ENCODE results near the gene PRR33.

PRR33 gene

GRCh38 chr11:1862588-1863351 lies 28.9 kb downstream of the PRR33 start:
- no peak for DNase-seq (ENCODE audit: low read depth in 3 of 3)

GRCh38 chr11:1861435-1862411 lies 30.0 kb downstream of the PRR33 start:
- no peak for DNase-seq (ENCODE audit: low read depth in 3 of 3)

DNA sequence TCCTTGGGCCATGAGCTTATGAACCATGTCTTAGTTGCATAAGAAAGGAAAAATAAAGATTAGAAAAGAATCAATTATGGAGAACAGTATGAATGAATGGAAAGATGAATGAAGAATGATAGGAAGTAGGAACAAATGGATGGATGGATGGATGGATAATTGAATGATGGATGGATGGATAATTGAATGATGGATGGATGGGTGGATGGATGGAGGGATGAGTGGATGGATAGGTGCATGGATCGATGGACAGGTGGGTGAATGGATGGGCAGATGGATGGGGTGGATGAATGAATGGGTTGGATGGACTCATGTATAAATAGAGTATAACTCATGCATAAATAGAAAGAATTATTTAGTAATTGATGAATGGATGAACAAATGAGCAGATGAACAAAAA lies 31.6 kb downstream of the PRR33 start:
- DNase-seq (ENCODE audit: low read depth in 3 of 3): no peak

GRCh38 chr11:1859004-1859403 lies 32.7 kb downstream of the PRR33 start:
- DNase-seq (ENCODE audit: low read depth in 3 of 3): no peak

DNA sequence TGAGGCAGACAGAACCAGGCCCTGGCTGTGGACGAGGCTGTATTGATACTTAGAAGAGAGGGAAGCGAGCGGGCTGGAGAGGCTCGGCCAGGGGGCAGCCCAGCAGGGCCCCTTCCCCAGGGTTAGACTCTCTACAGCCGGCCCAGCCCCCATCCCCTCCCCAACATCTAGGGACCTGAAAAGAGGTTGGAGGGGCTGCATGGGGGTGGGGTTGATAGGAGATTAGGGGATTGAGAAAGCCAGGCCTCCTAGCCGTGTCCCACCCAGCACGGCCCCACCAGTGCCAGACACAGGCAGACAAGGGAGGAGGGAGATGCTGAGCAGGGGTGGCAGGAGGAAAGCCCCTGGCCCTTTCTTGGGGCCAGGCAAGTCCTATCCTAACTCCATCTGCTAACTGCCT lies 33.1 kb downstream of the PRR33 start:
- no peak for DNase-seq (ENCODE audit: low read depth in 3 of 3)

DNA sequence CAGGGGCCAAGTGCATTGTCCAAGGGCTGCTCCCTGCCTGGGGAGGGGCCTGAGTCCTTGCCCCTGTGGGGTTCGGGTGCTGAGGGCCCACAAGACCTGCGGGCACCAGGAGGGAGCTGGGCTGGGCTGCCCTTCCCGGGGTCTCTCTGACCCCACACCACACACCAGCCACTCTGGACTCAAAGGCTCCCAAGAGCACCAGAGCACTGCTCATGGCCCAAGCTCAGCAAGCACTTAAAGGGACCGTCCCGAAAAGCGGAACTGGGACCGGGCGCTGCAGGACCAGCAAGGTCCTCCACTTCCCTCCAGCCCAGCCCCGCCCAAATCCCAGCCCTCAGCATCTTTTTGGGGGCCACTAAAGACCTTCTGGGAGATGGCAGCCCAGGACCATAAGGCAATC lies 33.5 kb downstream of the PRR33 start:
- no peak for DNase-seq (ENCODE audit: low read depth in 3 of 3)

GRCh38 chr11:1857064-1857463 lies 34.6 kb downstream of the PRR33 start:
- DNase-seq (ENCODE audit: low read depth in 3 of 3): no peak

- no peak for DNase-seq (ENCODE audit: low read depth in 3 of 3)
Measured at GRCh38 chr11:1856306-1857005, 35.2 kb downstream of the PRR33 start.

DNA sequence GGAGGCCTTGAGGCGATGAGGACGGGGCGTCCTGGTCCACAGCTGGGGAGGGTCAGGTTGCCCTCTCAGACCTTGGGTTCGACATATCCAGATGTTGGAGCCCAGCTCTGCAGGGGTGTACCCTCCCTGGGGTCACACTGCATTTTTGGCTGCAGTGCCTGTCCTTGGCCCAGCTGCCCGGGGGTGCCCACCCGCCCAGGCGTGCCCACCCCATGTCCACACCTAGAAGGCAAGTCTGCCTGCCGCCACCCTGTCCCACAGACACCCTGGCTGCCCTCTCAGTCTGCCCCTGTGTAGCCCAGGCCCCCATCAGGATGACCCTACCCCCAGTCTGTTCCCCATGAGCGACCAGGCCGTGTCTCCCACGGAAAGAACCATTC lies 35.8 kb downstream of the PRR33 start:
- no peak for DNase-seq (ENCODE audit: low read depth in 3 of 3)

- no peak for DNase-seq (ENCODE audit: low read depth in 3 of 3)
Measured at GRCh38 chr11:1854949-1855885, 36.5 kb downstream of the PRR33 start.

GRCh38 chr11:1854132-1854948 lies 37.4 kb downstream of the PRR33 start:
- no peak for DNase-seq (ENCODE audit: low read depth in 3 of 3)

GRCh38 chr11:1853376-1854131 lies 38.1 kb downstream of the PRR33 start:
- DNase-seq (ENCODE audit: low read depth in 3 of 3): no peak

DNA sequence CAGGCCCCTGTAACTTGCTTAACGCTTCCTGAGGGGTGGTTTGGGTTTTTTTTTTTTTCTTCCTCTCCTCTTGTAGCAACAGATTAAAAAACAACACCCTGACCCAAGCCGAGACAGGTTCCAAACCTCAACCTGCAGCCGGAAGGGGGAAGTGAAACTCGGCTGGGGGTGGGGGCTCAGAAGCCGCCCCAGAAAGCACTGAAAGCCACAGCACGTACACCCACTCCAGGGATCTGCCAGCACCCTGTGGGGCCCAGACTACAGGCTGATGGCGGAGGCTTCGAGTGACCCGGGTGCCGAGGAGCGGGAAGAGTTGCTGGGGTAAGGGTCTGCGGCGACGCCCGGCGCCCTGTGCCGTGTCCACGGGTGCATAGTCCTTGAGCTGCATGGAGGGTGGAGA lies 38.8 kb downstream of the PRR33 start, which contains the start of gene LSP1:
Gene LSP1, plus strand, starts transcription at position 208 of the 400 bp plus-strand sequence. Its CDS starts 61 bp downstream, at position 269.
- DNase-seq (ENCODE audit: low read depth in 3 of 3): peak; percentile 51 to 64 (median 53)

DNA sequence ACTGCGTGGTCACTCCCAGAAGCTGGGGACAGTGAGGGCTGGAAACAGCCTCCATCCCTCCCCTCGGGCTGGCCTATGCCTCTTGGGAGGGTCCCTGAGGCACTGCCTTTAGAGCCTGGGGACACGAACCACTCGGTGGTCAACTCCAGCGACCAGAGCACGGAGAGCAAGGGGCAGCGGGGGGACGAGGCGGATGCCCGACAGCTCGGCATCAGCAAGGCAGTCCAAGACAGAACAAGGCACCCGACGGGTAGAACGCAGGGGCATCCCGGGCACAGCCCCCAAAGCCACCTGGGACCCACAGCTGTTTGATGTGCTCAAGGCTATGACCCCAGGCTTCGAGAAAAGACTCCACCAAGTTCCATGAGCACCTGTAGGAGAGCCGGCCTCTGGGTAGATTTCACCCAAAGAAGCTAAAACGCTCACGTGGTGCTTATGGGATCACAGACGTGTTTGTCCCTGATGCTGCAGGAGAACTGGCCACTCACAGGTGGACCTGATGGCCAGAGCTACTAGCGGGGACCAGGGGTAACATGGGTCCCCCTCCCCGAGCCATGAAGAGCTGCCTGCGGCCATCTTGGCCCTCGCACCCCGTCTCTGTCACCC lies 39.3 kb downstream of the PRR33 start:
- no peak for DNase-seq (ENCODE audit: low read depth in 3 of 3)

GRCh38 chr11:1851468-1852180 lies 40.1 kb downstream of the PRR33 start:
- DNase-seq (ENCODE audit: low read depth in 3 of 3): no peak

GRCh38 chr11:1848640-1849430 lies 42.9 kb downstream of the PRR33 start:
- no peak for DNase-seq (ENCODE audit: low read depth in 3 of 3)

DNA sequence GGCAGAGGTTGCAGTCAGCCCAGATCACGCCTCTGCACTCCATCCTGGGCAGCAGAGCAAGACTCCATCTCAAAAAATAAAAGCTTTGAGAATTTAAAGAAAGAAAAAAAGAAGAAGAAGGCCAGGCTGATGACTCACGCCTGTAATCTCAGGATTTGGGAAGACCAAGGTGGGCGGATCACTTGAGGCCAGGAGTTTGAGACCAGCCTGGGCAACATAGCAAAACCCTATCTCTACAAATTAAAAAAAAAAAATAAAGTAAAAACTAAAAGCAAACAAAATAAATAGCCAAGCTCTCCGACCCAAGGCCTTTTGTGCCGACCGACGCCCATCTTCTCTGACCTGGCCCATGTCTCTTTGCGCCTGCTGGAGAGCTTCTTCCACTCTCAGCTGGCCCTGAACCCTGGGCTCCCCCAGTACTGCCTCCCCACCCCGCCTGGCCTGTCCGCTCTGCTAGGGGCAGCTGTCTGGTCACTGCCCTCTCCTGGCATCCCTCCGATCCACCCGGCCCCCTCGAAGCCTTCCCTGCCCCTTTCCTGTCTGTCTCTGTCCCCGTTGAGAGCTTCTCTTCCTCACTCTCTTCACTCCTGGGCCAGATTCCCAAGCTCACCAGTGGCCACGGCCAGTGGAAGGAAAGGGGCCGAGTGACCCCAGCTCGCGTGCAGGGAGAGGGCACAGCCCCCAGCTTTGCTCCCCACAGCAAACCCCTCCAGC lies 43.6 kb downstream of the PRR33 start:
- DNase-seq (ENCODE audit: low read depth in 3 of 3): no peak

All from stimulated activated CD4-positive, alpha-beta T cell treated with anti-CD3 and anti-CD28 coated beads, TNF-alpha, amount 100 ng/mL, for 4 hours (primary cell).